HepG2 (cell line): ENCODE measurements around the gene ASB9. TPM values are rescaled to one million over a fixed set of nuclear protein-coding genes. Genes with fewer than 3 reads are reported as not detected.

Source experiments
- ATAC-seq: fragments of 200-7000 bp; cut with Tn5 transposase; 3 replicates; pipeline ENCODE4 v1.9.1; 2020; ENCODE audit warnings: mild to moderate bottlenecking, moderate library complexity
- BruUV-seq: library from RNA; stranded (reverse); fragments of 400-500 nt; replicated peaks from 2 replicates; lab custom pipeline; 2021; lab: Mats Ljungman, UMichigan
- CTCF ChIA-PET: fragments of 300-600 bp; formaldehyde crosslinking; extraction: SDS; loops from one replicate; lab custom pipeline; 2021; ENCODE audit warnings: low total read pairs, inconsistent platforms, low intra/inter-chr PET ratio; lab: Yijun Ruan, JAX
- POLR2A ChIA-PET: fragments of 350-600 bp; sonication (Branson Sonifier 250); formaldehyde crosslinking; loops from one replicate; lab custom pipeline; 2020; ENCODE audit warnings: antibody characterized with exemption, inconsistent platforms; lab: Yijun Ruan, JAX
- DNase-seq: peaks from one replicate; pipeline ENCODE4 v3.0.0-alpha.2; 2015; ENCODE audit warnings: low spot score
- FAIRE-seq: peaks from 3 replicates; lab custom pipeline; 2011; peaks lifted over from hg19 to GRCh38; lab: Jason Lieb, UNC
- H2AFZ ChIP-seq: one replicate; pipeline ENCODE4 v1.6.1; 2011; ENCODE audit warnings: low read length, inconsistent platforms
- H3K27ac ChIP-seq: fragments of 300-600 bp; 3 replicates; pipeline ENCODE4 v1.8.0; 2011; ENCODE audit warnings: mixed run types, mild to moderate bottlenecking, mixed read lengths, low read length, inconsistent platforms; ENCODE audit not compliant: insufficient read depth; ENCODE audit errors: extremely low read length
- H3K27me3 ChIP-seq, 2 experiments: fragments of 200-600 bp in 1 of 2; 2 replicates in 1 of 2; 3 replicates in 1 of 2; pipeline versions ENCODE4 v1.6.0 to v1.8.0; 2011; ENCODE audit warnings: low read length in 2 of 2, mild to moderate bottlenecking in 2 of 2, moderate library complexity in 2 of 2, inconsistent platforms in 1 of 2; ENCODE audit not compliant: insufficient read depth in 2 of 2, control insufficient read depth in 1 of 2
- H3K36me3 ChIP-seq, 2 experiments: fragments of 200-600 bp in 1 of 2; replicated peaks in 1 of 2; 2 replicates in 1 of 2; 3 replicates in 1 of 2; pipeline versions ENCODE4 v1.5.1 to v1.8.0; 2011; ENCODE audit warnings: low read length in 2 of 2, inconsistent platforms in 1 of 2; ENCODE audit not compliant: insufficient read depth in 2 of 2, control insufficient read depth in 1 of 2
- H3K4me1 ChIP-seq: 2 replicates; pipeline ENCODE4 v1.5.1; 2012; ENCODE audit warnings: low read length, inconsistent platforms; ENCODE audit not compliant: insufficient read depth
- H3K4me2 ChIP-seq: 2 replicates; pipeline ENCODE4 v1.6.0; 2011; ENCODE audit warnings: low read depth, low read length, inconsistent platforms
- H3K4me3 ChIP-seq, 3 experiments: fragments of 200-600 bp in 1 of 3; sonication (generic), shearing (Covaris generic) in 1 of 3; replicated peaks in 1 of 3; 2 replicates each; pipeline ENCODE4 v1.5.1; 2011 to 2016; ENCODE audit warnings: low read length in 3 of 3, inconsistent platforms in 2 of 3, low read depth in 2 of 3, mild to moderate bottlenecking in 2 of 3, control low read depth in 1 of 3, mixed read lengths in 1 of 3; ENCODE audit not compliant: insufficient read depth in 1 of 3
- H3K79me2 ChIP-seq: one replicate; pipeline ENCODE4 v1.6.1; 2011; ENCODE audit warnings: low read length, inconsistent platforms; ENCODE audit not compliant: insufficient read depth
- H3K9ac ChIP-seq: 2 replicates; pipeline ENCODE4 v1.6.0; 2011; ENCODE audit warnings: mild to moderate bottlenecking, low read depth, low read length, inconsistent platforms; ENCODE audit not compliant: insufficient read depth
- H3K9me3 ChIP-seq: 2 replicates; pipeline ENCODE4 v1.5.1; 2012; ENCODE audit warnings: mild to moderate bottlenecking, low read length
- H4K20me1 ChIP-seq: 2 replicates; pipeline ENCODE4 v1.6.0; 2011; ENCODE audit warnings: inconsistent platforms, mild to moderate bottlenecking, low read length, moderate library complexity; ENCODE audit not compliant: insufficient read depth
- CBX2 ChIP-seq, 2 experiments: fragments of 200-600 bp in 1 of 2; sonication (generic); formaldehyde crosslinking in 1 of 2; IDR thresholded peaks; 2 replicates each; pipeline versions ENCODE4 v1.7.0 to v1.8.1; 2018 to 2022; ENCODE audit warnings: low read depth in 2 of 2, low read length in 1 of 2, mild to moderate bottlenecking in 1 of 2, missing genetic modification reagents in 1 of 2
- EZH2 ChIP-seq: conservative IDR thresholded peaks from 2 replicates; pipeline ENCODE4 v1.6.1; 2012; ENCODE audit warnings: mild to moderate bottlenecking, low read depth, low read length, moderate library complexity
- NAIF1 ChIP-seq: sonication (generic); formaldehyde crosslinking; IDR thresholded peaks from 2 replicates; pipeline ENCODE4 v1.5.0; 2020; ENCODE audit warnings: mild to moderate bottlenecking, missing genetic modification reagents, borderline replicate concordance
- SPEN ChIP-seq: sonication (generic); formaldehyde crosslinking; IDR thresholded peaks from 2 replicates; pipeline ENCODE4 v1.5.1; 2020; ENCODE audit warnings: low read depth, mild to moderate bottlenecking, missing genetic modification reagents
- ZNF703 ChIP-seq: sonication (generic); formaldehyde crosslinking; IDR thresholded peaks from 2 replicates; pipeline ENCODE4 v1.5.1; 2020; ENCODE audit warnings: missing genetic modification reagents, mild to moderate bottlenecking, moderate library complexity, borderline replicate concordance
- WGBS: methylation state at CpG from one replicate; pipeline ENCODE4 v1.1.6; 2017; ENCODE audit warnings: low lambda C conversion rate; 5-methylcytosine and 5-hydroxymethylcytosine counted together
- in situ Hi-C: cut with HindIII; loops from 2 replicates; pipeline ENCODE4 v1.10.0; 2017; ENCODE audit warnings: low pct_unique_long_range_greater_than_20kb; ENCODE audit not compliant: extremely low pct_ligation_motif_present
- intact Hi-C: fragments of 100-400 bp; cut with micrococcal nuclease; formaldehyde crosslinking; loops from one replicate; pipeline ENCODE4 v1.10.0; 2022; ENCODE audit not compliant: unreplicated experiment
- polyA plus RNA-seq, 8 experiments: library from polyadenylated mRNA; depleted of rRNA in 3 of 8; stranded (reverse) in 7 of 8; unstranded in 1 of 8; fragments of >200 nt; fragmentation: Illumina TruSeq in 4 of 8; extraction: Trizol in 4 of 8; gene quantifications; 2 replicates each; pipeline versions ENCODE4 v1.2.1 to v1.2.3, GENCODE V29; 2011 to 2016; ENCODE audit warnings: low read depth in 4 of 8, missing spikeins in 1 of 8, mixed read lengths in 1 of 8; ENCODE audit not compliant: insufficient read depth in 1 of 8
- total RNA-seq, 5 experiments: library from RNA; depleted of rRNA; stranded (reverse); fragments of >200 nt; fragmentation: Illumina TruSeq; extraction: Trizol; gene quantifications; 2 replicates each; pipeline ENCODE4 v1.2.3, GENCODE V29; 2016; ENCODE audit warnings: low read depth in 1 of 5
- TF ChIP-seq, protein P1 (sequence below): IDR thresholded peaks from 2 replicates; pipeline ENCODE4 v1.6.1; 2016; ENCODE audit warnings: missing biosample characterization, missing genetic modification reagents, low read depth
- TF ChIP-seq, protein P2 (sequence below): sonication (generic); formaldehyde crosslinking; IDR thresholded peaks from 2 replicates; pipeline ENCODE4 v1.8.1; 2023; ENCODE audit warnings: mild to moderate bottlenecking, inconsistent platforms, moderate library complexity, missing genetic modification reagents, borderline replicate concordance
- TF ChIP-seq, protein P3 (sequence below): sonication (generic); formaldehyde crosslinking; IDR thresholded peaks from 2 replicates; pipeline ENCODE4 v1.4.0; 2020; ENCODE audit warnings: missing genetic modification reagents

Gene ASB9
- total and polyA plus RNA-seq, 2 of the 13 experiments (the other 11 are each of a cell fraction or from before 2014, with no cell fraction given), result 4.2 to 13.8 TPM

DNA sequence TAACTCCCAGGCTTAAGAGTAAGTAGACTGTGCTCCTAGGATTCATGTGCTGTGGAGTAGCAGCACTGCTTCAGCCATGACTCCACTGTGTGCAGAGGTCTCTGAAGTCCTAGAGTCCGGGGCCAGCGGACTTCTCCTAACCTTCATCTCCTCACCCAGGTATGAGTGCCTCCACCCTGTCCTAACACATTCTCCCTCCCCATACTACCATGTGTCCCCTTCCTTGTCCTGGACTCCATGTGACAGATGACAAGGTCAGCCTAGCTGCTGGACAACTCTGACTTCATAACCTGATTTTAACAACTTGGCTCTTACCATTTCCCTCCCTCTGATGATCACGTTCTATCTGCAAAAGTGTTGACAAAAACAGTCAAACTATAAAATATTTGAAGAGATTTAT lies 28.9 kb upstream of the ASB9 start:
- 0% methylated on average over 1 of the region's 3 CpGs for WGBS
- ATAC-seq (no peak), DNase-seq (no peak), FAIRE-seq (no peak)
- intact Hi-C loops, result no loop called here
- CTCF ChIA-PET, result no interaction called here
- peak overlapping the region; percentile 42 for H2AFZ ChIP-seq
- peak overlapping the region; percentile 33; the same call in 1 of the 2 replicates for H3K4me2 ChIP-seq
- no peaks in the 10 kb centered on the region for H3K27me3 ChIP-seq
- in situ Hi-C loops, result no loop called here
- no peaks in the 10 kb centered on the region for H3K79me2 ChIP-seq
- no peak overlapping the region for H3K9ac ChIP-seq
- no peaks in the 10 kb centered on the region for H3K9me3 ChIP-seq
- POLR2A ChIA-PET, result no interaction called here
- H4K20me1 ChIP-seq, result no peaks in the 10 kb centered on the region
- peaks cover 28% of the 10 kb centered on the region; the same call in 1 of the 2 replicates for H3K4me1 ChIP-seq
- H3K4me3 ChIP-seq, result no peak overlapping the region
- BruUV-seq, result no TSS peak
- H3K36me3 ChIP-seq, result no peaks in the 10 kb centered on the region
- H3K27ac ChIP-seq, result no peak overlapping the region
- TF ChIP-seq ZNF703 (CRISPR knock-in tag), result no peak
- no peak for TF ChIP-seq EZH2
- no peak for TF ChIP-seq NAIF1
- no peak for TF ChIP-seq CBX2 (IDR thresholded peaks at IDR 0.05; ENCODE audit: low read depth, low read length)
- TF ChIP-seq CBX2 (CRISPR knock-in tag; IDR thresholded peaks at IDR 0.05; ENCODE audit: low read depth), result no peak
- TF ChIP-seq, protein P1, sequence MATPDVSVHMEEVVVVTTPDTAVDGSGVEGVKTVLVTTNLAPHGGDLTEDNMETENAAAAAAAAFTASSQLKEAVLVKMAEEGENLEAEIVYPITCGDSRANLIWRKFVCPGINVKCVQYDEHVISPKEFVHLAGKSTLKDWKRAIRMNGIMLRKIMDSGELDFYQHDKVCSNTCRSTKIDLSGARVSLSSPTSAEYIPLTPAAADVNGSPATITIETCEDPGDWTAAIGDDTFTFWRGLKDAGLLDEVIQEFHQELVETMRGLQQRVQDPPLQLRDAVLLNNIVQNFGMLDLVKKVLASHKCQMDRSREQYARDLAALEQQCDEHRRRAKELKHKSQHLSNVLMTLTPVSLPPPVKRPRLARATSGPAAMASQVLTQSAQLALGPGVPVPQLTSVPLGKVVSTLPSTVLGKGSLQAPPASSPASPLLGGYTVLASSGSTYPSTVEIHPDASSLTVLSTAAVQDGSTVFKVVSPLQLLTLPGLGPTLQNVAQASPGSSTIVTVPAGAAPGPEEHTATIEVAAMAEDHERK (CRISPR knock-in tag), result no peak
- TF ChIP-seq, protein P2, sequence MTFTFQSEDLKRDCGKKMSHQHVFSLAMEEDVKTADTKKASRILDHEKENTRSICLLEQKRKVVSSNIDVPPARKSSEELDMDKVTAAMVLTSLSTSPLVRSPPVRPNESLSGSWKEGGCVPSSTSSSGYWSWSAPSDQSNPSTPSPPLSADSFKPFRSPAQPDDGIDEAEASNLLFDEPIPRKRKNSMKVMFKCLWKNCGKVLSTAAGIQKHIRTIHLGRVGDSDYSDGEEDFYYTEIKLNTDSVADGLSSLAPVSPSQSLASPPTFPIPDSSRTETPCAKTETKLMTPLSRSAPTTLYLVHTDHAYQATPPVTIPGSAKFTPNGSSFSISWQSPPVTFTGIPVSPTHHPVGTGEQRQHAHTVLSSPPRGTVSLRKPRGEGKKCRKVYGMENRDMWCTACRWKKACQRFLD (CRISPR knock-in tag), result no peak
- TF ChIP-seq, protein P3, sequence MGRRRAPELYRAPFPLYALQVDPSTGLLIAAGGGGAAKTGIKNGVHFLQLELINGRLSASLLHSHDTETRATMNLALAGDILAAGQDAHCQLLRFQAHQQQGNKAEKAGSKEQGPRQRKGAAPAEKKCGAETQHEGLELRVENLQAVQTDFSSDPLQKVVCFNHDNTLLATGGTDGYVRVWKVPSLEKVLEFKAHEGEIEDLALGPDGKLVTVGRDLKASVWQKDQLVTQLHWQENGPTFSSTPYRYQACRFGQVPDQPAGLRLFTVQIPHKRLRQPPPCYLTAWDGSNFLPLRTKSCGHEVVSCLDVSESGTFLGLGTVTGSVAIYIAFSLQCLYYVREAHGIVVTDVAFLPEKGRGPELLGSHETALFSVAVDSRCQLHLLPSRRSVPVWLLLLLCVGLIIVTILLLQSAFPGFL (CRISPR knock-in tag), result no peak
- TF ChIP-seq SPEN, result no peak
